K562 (cell line): ENCODE results near the gene CRKL. TPM values are rescaled to one million over a fixed set of nuclear protein-coding genes. Genes with fewer than 3 reads are reported as not detected.

Experiments used
- ARID4B ChIP-seq: sonication (generic); formaldehyde crosslinking; IDR thresholded peaks from 2 replicates; pipeline ENCODE4 v1.8.0; 2022; ENCODE audit warnings: mild to moderate bottlenecking, missing genetic modification reagents
- PCBP1 ChIP-seq: fragments of 200-400 bp; formaldehyde crosslinking; IDR thresholded peaks from 2 replicates; pipeline ENCODE4 v1.6.1; 2018; ENCODE audit warnings: mild to moderate bottlenecking, low read depth, low read length; ENCODE audit not compliant: poor library complexity, severe bottlenecking
- SIN3B ChIP-seq: fragments of 450-650 bp; IDR thresholded peaks from 2 replicates; pipeline ENCODE4 v1.6.1; 2017; ENCODE audit warnings: low read depth, mild to moderate bottlenecking, moderate library complexity
- SIX5 ChIP-seq, 2 experiments: IDR thresholded peaks; 2 replicates each; pipeline ENCODE4 v1.6.1; 2011; ENCODE audit warnings: low read length in 2 of 2, borderline replicate concordance in 1 of 2, low read depth in 1 of 2, mild to moderate bottlenecking in 1 of 2, moderate library complexity in 1 of 2; ENCODE audit not compliant: insufficient read depth in 1 of 2
- YBX1 ChIP-seq: fragments of 450-650 bp; IDR thresholded peaks from 2 replicates; pipeline ENCODE4 v1.7.1; 2016; ENCODE audit warnings: mild to moderate bottlenecking
- ZBTB34 ChIP-seq: fragments of 250-450 bp; sonication (Bioruptor Pico); IDR thresholded peaks from 2 replicates; pipeline ENCODE4 v1.8.0; 2021; ENCODE audit warnings: mild to moderate bottlenecking, moderate library complexity
- ZNF395 ChIP-seq: fragments of 200-800 bp; sonication (Bioruptor generic); IDR thresholded peaks from 2 replicates; pipeline ENCODE4 v1.6.1; 2017; ENCODE audit warnings: missing genetic modification characterization, missing compliant biosample characterization
- polyA plus RNA-seq, 8 experiments: library from polyadenylated mRNA; depleted of rRNA in 4 of 8; stranded (reverse) in 5 of 8; unstranded in 3 of 8; fragments of >200 nt; fragmentation: Nextera tagmentation in 2 of 8; fragmentation: Illumina TruSeq in 1 of 8; extraction: Ambion mirVana in 2 of 8; extraction: Trizol in 1 of 8; gene quantifications; 2 replicates each; pipeline versions ENCODE4 v1.2.1 to v1.2.3, GENCODE V29; 2011 to 2014; ENCODE audit warnings: inconsistent platforms in 1 of 8, missing spikeins in 1 of 8
- total RNA-seq, 7 experiments: library from RNA; depleted of rRNA in 6 of 7; stranded (reverse); fragments of >200 nt in 6 of 7; fragmentation: Illumina TruSeq in 2 of 7; extraction: Trizol in 2 of 7; gene quantifications; 2 replicates each; pipeline versions ENCODE4 v1.2.1 to v1.2.3, GENCODE V29; 2011 to 2021; ENCODE audit warnings: low replicate concordance in 1 of 7

The CRKL gene
- total and polyA plus RNA-seq, 9 of the 15 experiments (the other 6 are each of a cell fraction or from before 2014, with no cell fraction given) = 100 to 263 (median 124) TPM

- no peak for TF ChIP-seq ZNF395 (CRISPR knock-in tag)
- TF ChIP-seq YBX1 = no peak
- TF ChIP-seq SIX5 (IDR thresholded peaks at IDR 0.05; ENCODE audit: borderline replicate concordance in 1 of 2, insufficient read depth in 1 of 2, low read depth in 1 of 2, low read length in 2 of 2) = 0 out of 4 replicates have a peak, but pooled peaks of 1 of the 2 experiments have one; percentile 11
- no peak for TF ChIP-seq ZBTB34 (CRISPR knock-in tag)
- no peak for TF ChIP-seq SIN3B
- no peak for TF ChIP-seq PCBP1
- no peak for TF ChIP-seq ARID4B (CRISPR knock-in tag)
- TF ChIP-seq, all 486 proteins: peak for 3
These were observed 78.3 kb downstream of the CRKL start (continued) for GRCh38 chr22:20995329-20996030.
